Aorta (tissue), 5 donors: ENCODE measurements around the gene KLK8. TPM values are rescaled to one million over a fixed set of nuclear protein-coding genes. Genes with fewer than 3 reads are reported as not detected.
A peak's percentile ranks its signal among the peaks of the same experiment; 100 is the strongest.
"Not testable (repeated sequence)": the region's sequence is repeated elsewhere in the genome, so short reads cannot be mapped to it uniquely, and the experiment has no call there.

Source experiments
- ATAC-seq: fragments of 200-7000 bp; cut with Tn5 transposase; one replicate; pipeline ENCODE4 v1.9.1; 2022; ENCODE audit warnings: moderate library complexity; ENCODE audit not compliant: low FRiP score
- DNase-seq, 2 donors: peaks; one replicate each; pipeline ENCODE4 v3.0.0-alpha.2; 2020
- H3K27ac ChIP-seq, 2 donors: one replicate each; pipeline ENCODE4 v1.5.1; 2013; ENCODE audit warnings: low read length in 2 of 2, mild to moderate bottlenecking in 2 of 2, moderate library complexity in 2 of 2, control low read depth in 1 of 2, inconsistent platforms in 1 of 2, low read depth in 1 of 2
- H3K27me3 ChIP-seq, 2 donors: one replicate each; pipeline ENCODE4 v1.6.1; 2013; ENCODE audit warnings: control low read depth in 1 of 2, low read length in 1 of 2, mild to moderate bottlenecking in 1 of 2, moderate library complexity in 1 of 2; ENCODE audit not compliant: insufficient read depth in 2 of 2, control insufficient read depth in 1 of 2
- H3K36me3 ChIP-seq, 2 donors: one replicate each; pipeline ENCODE4 v1.6.1; 2013; ENCODE audit warnings: control low read depth in 1 of 2, low read length in 1 of 2, mild to moderate bottlenecking in 1 of 2; ENCODE audit not compliant: insufficient read depth in 2 of 2, control insufficient read depth in 1 of 2
- H3K4me1 ChIP-seq, 2 donors: one replicate each; pipeline ENCODE4 v1.6.1; 2013; ENCODE audit warnings: low read length in 2 of 2, control low read depth in 1 of 2, mild to moderate bottlenecking in 1 of 2, moderate library complexity in 1 of 2; ENCODE audit not compliant: insufficient read depth in 2 of 2, control insufficient read depth in 1 of 2
- H3K4me3 ChIP-seq, 2 donors: one replicate each; pipeline ENCODE4 v1.5.1; 2013; ENCODE audit warnings: low read length in 2 of 2, control low read depth in 1 of 2, mild to moderate bottlenecking in 1 of 2
- H3K9me3 ChIP-seq: one replicate; pipeline ENCODE4 v1.6.1; 2013; ENCODE audit warnings: mild to moderate bottlenecking, low read length; ENCODE audit not compliant: control insufficient read depth
- WGBS, 2 donors: extraction: QIAGEN DNeasy Blood & Tissue Kit; methylation state at CpG; one replicate each; pipeline ENCODE4 v1.1.7; 2013; 5-methylcytosine and 5-hydroxymethylcytosine counted together
- intact Hi-C, 2 donors: fragments of 100-400 bp; cut with DNase I; formaldehyde crosslinking; loops; one replicate each; pipeline versions ENCODE4 v1.14.2 to v1.15.0; 2022
- polyA plus RNA-seq, 2 donors: library from polyadenylated mRNA; stranded (reverse); fragments of 200-250 nt; gene quantifications; one replicate each; pipeline ENCODE4 v1.2.3, GENCODE V29; 2013
- total RNA-seq, 2 donors: library from RNA; stranded (reverse); fragmentation: NEBNext Ultra II Directional; extraction: Animal tissue kit (Norgen Biotek cat#: 25700); gene quantifications; one replicate each; pipeline ENCODE4 v1.2.1, GENCODE V29; 2021
- donor health status: healthy with polysubstance abuse.
- donor health status: Bipolar disorder and iron deficiency.
- donor health status: DM: no; HTN: no; CAD: no.
- donor health status: DM: no; HTN: no; CAD: no.
- donor health status: DM: yes; HTN: yes; CAD: no.

The KLK8 gene
- total and polyA plus RNA-seq, 4 donors, result not detected

DNA sequence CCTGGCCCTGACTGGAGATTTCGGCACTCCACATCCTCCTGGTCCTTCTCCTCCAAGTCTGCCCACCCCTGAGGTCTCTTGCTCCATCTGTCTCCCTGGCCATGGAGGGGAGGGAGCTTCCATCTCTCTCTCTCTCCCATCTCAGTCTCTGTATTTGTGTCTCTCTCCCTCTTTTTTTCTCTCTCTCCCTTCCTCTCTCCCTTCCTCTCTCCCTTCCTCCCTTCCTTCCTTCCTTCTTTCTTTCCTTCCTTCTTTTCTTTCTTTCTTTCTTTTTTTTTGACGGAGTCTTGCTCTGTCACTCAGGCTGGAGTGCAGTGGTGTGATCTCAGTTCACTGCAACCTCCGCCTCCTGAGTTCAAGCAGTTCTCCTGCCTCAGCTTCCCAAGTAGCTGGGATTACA lies 31.6 kb downstream of the KLK8 start:
- H3K9me3 ChIP-seq, ATAC-seq, intact Hi-C loops, DNase-seq, H3K36me3 ChIP-seq, H3K4me1 ChIP-seq, H3K27ac ChIP-seq, H3K4me3 ChIP-seq, H3K27me3 ChIP-seq: not testable (repeated sequence)
- 78 to 83% methylated on average over 3 of the region's 3 CpGs for WGBS, 2 donors

GRCh38 chr19:50969413-50969760 lies 32.0 kb downstream of the KLK8 start, which contains the start of gene KLK6:
Gene KLK6, minus strand, starts transcription at chr19:50969591. Its CDS starts 1,487 bp downstream, at chr19:50968104.
- no peaks in the 10 kb centered on the region for H3K9me3 ChIP-seq
- 64 to 72% methylated on average over 17 to 19 of the region's 19 CpGs for WGBS, 2 donors
- no peaks in the 10 kb centered on the region for H3K27me3 ChIP-seq
- H3K36me3 ChIP-seq, result no peaks in the 10 kb centered on the region
- ATAC-seq (no peak), DNase-seq (peak in 1 of 2 donors; percentile 62)
- intact Hi-C loops, result no loop called here
- H3K27ac ChIP-seq, result no peak within 1 kb of the TSS
- H3K4me3 ChIP-seq, result no peak within 1 kb of the TSS
- no peaks in the 10 kb centered on the region for H3K4me1 ChIP-seq

DNA sequence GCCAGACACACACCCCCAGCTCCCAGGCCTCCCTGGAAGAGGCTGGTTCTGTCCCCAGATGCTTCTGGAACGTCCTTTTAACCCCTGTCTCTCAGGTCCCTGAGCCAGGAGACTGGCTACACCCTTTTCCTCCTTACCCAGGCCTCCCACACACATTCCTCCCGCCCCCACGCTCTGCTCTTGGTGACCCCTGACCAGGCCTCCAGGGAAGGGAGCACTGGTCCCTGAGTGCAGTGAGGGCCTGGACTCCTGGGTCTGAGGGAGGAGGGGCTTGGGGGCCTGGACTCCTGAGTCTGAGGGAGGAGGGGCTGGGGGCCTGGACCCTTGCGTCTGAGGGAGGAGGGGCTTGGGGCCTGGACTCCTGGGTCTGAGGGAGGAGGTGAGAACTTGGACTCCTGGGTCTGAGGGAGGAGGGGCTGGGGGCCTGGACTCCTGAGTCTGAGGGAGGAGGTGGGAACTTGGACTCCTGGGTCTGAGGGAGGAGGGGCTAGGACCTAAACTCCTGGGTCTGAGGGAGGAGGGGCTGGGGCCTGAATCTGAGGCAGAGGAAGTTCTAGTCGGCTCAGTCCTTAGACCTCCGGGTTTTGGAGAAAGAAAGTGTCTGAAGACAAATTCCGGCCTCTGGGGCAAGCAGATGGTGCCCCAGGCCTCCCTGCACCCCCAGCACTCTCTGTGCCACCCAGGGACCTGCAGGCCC lies 32.5 kb downstream of the KLK8 start:
- ATAC-seq, result no peak
- intact Hi-C loops, result no loop called here
- H3K27me3 ChIP-seq, result no peaks in the 10 kb centered on the region
- H3K27ac ChIP-seq, result no peak overlapping the region
- 23 to 33% methylated on average over 7 of the region's 7 CpGs for WGBS, 2 donors
- peak in 1 of 2 donors; percentile 26 for DNase-seq
- H3K4me1 ChIP-seq, result no peaks in the 10 kb centered on the region
- no peaks in the 10 kb centered on the region for H3K36me3 ChIP-seq
- no peak overlapping the region for H3K4me3 ChIP-seq
- H3K9me3 ChIP-seq, result no peaks in the 10 kb centered on the region

DNA sequence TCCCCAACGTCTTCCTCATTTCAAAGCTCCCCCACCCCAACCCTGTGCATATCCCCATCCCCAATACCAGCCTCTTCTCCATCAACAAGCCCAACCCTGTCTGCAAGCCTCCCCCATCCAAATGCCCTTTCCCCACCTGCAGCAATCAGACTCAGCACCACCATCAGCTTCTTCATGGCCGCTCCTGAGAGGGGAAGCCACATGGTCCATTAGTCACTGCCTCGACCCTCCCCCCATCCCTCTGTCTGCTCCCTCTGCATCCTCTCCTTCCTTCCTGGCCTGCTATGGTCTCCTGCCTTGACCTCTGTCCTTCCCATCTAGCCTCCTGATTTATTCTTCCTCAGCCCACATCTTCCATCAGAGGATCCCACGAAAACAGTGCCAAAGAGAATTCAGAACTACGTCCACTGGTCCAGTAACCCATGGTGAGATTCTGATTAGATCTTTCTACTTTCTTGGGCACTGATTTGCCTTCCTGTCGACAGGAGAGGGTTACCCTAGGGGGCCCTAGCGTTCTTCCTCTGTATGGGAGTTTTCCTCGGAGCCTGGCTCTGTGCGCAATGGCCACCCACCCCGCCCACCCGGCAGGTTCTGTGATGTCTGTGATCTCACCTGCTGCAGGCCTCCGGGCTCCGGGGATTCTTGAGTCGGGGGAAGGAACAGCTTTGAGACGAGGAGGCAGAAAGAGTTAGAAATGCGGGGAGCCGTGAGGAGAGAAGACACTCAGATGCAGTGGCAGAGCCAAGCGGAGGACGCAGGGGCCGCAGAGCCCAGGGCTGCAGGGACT lies 33.3 kb downstream of the KLK8 start:
- Histone ChIP-seq H3K27me3 (no peaks in the 10 kb centered on the region), H3K4me1 (no peaks in the 10 kb centered on the region), H3K4me3 (no peak overlapping the region), H3K9me3 (no peaks in the 10 kb centered on the region), H3K27ac (no peak overlapping the region), H3K36me3 (no peaks in the 10 kb centered on the region)
- intact Hi-C loops, result no loop called here
- 29 to 34% methylated on average over 20 of the region's 20 CpGs for WGBS, 2 donors
- DNase-seq (peak in 1 of 2 donors; percentile 20), ATAC-seq (no peak)

- H3K27me3 ChIP-seq, result no peaks in the 10 kb centered on the region
- WGBS, 2 donors, result 89 to 91% methylated on average over 3 of the region's 3 CpGs
- no peak for ATAC-seq
- no peak for DNase-seq
- H3K4me1 ChIP-seq, result no peaks in the 10 kb centered on the region
- H3K36me3 ChIP-seq, result no peaks in the 10 kb centered on the region
- intact Hi-C loops, result no loop called here
- H3K9me3 ChIP-seq, result no peaks in the 10 kb centered on the region
- H3K4me3 ChIP-seq, result no peak overlapping the region
- no peak overlapping the region for H3K27ac ChIP-seq
These were observed 37.1 kb downstream of the KLK8 start for GRCh38 chr19:50964266-50964665.

DNA sequence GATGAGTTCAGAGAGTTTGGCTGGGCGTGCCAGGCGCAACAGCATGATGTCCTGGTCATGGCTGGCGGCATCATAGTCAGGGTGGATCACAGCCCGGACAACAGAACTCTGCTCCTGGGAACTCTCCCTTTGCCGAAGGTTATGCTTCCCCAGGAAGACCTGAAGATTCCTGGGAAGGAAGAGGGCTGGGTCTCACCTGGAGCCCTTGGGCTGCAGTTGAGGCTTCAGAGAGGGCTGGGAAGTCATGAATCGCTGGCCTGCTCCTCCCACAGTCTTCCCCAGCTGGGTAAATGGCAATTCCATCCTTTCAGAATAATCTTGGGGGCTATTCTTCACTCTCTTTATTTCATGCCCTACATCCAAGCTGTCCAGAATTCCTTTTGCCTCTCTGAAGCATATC lies 38.0 kb downstream of the KLK8 start:
- Histone ChIP-seq H3K4me3 (no peak overlapping the region), H3K27me3 (no peaks in the 10 kb centered on the region), H3K4me1 (no peaks in the 10 kb centered on the region), H3K36me3 (no peaks in the 10 kb centered on the region), H3K27ac (no peak overlapping the region), H3K9me3 (no peaks in the 10 kb centered on the region)
- intact Hi-C loops, result no loop called here
- DNase-seq, result no peak
- WGBS, 2 donors, result 80 to 91% methylated on average over 6 of the region's 6 CpGs
- no peak for ATAC-seq

DNA sequence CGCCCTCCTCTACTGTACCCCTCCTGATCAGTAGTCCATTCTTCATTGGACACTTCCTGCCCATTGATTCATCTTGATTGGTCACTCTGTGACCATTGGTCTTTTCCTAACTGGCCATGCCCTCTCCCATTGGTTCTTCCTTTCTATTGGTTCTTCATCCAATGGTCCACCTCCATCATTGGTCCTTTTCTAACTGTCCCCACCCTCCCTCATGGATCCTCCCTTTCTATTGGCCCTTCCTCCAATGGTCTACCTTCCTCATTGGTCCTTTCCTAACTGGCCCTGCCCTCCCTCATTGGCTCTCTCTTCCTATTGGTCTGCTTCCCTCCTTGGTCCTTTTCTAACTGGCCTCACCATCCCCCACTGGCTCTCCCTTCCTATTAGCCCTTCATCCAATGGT lies 39.2 kb downstream of the KLK8 start:
- H3K4me3 ChIP-seq, result no peak overlapping the region
- no peak for ATAC-seq
- H3K27ac ChIP-seq, result no peak overlapping the region
- H3K27me3 ChIP-seq, result no peaks in the 10 kb centered on the region
- no peaks in the 10 kb centered on the region for H3K36me3 ChIP-seq
- DNase-seq, result no peak
- H3K4me1 ChIP-seq, result no peaks in the 10 kb centered on the region
- no peaks in the 10 kb centered on the region for H3K9me3 ChIP-seq
- WGBS, 2 donors, result 83 to 90% methylated on average over 1 of the region's 1 CpG
- intact Hi-C loops, result no loop called here

GRCh38 chr19:50959731-50960500 lies 41.5 kb downstream of the KLK8 start:
- Histone ChIP-seq H3K36me3 (no peaks in the 10 kb centered on the region), H3K4me1 (no peaks in the 10 kb centered on the region), H3K9me3 (no peaks in the 10 kb centered on the region), H3K27ac (no peak overlapping the region), H3K27me3 (no peaks in the 10 kb centered on the region), H3K4me3 (no peak overlapping the region)
- intact Hi-C loops, result no loop called here
- ATAC-seq (no peak), DNase-seq (no peak)
- 57 to 63% methylated on average over 7 to 8 of the region's 9 CpGs for WGBS, 2 donors
